Loucy (cell line): ENCODE data around the gene MACF1.

Source experiments
- CTCF ChIP-seq: fragments of 200-600 bp; sonication (generic); conservative IDR thresholded peaks from 2 replicates; pipeline ENCODE4 v1.5.1; 2014; ENCODE audit warnings: mild to moderate bottlenecking, antibody characterized with exemption, low read length
- EZH2phosphoT487 ChIP-seq: fragments of 200-600 bp; IDR thresholded peaks from 2 replicates; pipeline ENCODE4 v1.6.1; 2018; ENCODE audit warnings: antibody characterized with exemption, mild to moderate bottlenecking, moderate library complexity, borderline replicate concordance

- TF ChIP-seq CTCF (no peak), EZH2phosphoT487 (no peak)
These were observed 194.0 kb downstream of the MACF1 start for GRCh38 chr1:39398278-39399021.
